ENCODE results near the gene NTRK3.

NTRK3 gene

DNA sequence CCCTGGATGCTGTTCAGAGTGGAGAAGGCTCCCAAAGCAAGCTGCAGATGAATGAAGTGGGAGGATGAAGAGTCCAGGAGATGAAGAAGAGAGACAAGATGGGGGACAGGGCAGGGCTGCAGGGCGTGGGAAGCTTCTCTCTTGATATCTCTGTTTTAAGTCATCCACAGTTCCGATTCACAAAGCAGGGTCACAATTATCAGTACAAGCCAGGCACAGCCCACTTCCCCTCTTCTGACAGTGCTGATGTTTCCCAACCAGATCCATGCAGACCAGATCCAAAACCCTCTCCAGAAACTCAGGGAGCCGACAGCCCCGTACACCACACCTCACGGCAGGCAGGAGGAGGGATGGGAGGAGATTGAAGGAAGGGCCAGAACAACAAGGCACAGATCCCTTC lies 31.1 kb downstream of the NTRK3 start:
- DNase-seq, result no peak

DNA sequence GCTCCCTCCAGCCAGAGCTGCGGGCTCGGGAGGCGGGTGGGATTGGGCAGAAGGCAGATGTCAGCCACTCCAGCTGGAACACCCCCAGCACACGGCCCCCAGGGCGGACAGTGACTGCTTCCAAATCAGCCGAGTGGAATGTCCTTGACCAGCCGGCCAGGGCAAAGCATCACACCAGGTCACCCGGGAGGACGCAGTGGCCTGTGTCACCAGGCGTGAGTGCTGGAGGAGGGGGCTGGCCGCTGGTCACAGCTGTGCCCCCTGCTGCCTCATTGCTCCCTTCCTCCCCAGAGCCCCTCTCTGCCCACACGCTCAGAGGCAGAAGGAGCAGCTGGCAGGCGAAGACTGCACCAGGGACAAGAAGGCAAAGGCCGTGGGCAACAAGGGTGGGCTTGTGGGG lies 33.5 kb downstream of the NTRK3 start:
- no peak for DNase-seq

DNA sequence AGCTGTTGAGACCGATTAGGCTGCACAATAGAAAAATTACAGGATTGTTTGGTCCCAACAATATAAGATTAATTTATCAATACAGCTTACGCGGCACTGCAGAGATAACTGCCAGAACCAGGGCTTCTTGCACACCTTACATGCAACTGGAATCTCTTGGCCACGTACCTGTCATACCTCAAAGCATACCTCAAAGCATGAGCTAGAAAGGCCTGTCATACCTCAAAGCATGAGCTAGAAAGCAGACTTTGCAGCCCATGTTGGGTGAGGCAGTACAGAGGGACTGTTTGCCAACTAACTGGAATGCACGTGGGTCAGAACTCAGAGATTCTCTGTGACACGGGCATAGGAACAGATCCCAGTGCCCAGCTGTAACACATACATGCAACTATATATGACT lies 34.7 kb downstream of the NTRK3 start:
- no peak for DNase-seq

DNA sequence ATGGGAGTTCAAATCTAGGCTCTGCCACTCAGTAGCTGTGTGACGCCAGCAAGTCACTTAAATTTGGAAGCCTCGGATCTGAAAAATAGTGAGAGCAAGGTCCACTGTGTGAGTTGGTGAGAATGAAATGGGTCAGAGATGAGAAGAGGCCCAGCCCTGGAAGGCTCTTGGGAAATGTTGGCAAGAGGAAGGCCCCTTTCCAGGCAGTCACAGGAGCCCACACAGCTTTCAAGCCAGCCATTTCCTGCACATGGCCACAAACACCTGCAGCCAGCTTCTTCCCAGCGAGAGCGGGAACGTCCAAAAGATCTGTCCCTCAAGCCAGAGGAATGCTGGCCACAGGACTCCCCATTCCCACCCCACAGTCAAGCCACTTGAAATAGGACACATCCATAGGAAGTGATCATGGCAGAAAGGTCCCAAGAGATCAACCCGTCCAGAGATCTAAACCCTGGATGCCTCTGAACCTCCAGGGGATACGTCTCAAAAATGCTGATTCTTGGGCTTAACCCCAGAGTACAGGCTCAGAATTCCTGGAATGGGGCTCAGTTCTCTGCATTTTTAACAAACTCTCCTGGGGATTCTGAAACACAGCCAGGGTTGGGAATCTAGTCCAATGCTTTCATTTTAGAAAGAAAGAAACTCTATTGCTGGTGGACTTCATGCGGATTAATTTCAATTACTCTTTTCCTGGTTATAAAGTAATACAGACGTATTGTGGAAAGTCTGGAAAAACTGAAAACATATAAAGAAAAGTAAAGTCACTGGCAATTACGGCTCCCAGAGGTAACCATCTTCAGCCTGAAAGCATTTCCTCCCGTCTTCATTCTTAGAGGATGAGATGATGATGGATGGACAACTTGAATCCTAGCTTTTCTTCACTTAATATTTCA lies 35.9 kb downstream of the NTRK3 start:
- DNase-seq, result no peak

DNA sequence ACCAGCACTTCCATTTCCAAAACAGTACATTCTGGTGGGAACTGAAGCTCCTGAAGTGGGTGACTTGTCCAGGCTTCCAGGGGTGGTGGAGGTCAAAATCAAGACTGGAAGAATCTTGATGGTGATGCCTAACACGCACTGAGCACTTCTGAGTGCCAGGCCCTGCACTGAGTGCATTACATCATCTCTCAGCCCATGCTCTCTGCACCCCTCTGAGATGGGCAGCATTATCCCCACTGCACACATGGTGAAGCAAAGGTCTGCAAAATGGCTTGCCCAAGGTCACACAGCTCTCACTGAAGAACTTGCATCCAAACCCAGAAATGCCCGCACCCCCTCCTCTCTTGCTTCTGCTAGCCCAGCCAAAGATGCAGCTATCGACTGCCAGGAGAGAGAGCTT lies 36.9 kb downstream of the NTRK3 start:
- DNase-seq, result no peak

DNA sequence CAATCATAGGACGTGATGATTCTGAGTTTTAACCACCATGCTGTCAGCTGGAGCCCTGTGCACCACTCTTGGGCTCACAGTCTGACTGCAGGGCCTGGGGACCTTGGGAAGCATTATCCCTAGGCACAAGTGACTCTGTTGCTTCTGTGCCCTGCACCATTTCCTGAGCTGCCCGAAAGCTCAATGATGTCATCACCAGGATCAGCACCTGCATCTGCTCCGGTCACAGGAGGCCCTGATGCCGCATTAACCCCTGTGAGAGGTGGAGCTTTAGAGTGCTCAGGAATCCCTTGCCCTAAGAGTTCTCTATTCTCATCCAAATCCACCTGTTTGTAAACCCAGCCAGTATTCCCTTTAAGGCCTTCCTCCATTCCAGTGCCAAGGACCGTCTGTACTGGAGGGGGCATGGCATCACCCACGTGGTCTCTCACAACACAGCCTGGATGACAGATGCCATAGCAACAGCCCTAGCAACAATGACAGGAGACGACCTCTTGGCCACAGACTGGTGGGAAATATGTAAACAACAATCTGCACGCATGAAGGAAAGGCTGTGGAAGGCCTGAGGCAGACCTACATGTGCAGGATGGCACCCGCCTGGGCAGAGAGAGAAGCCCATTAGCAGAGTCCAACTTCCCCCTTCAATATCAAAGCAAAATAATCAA lies 37.9 kb downstream of the NTRK3 start:
- no peak for DNase-seq

DNA sequence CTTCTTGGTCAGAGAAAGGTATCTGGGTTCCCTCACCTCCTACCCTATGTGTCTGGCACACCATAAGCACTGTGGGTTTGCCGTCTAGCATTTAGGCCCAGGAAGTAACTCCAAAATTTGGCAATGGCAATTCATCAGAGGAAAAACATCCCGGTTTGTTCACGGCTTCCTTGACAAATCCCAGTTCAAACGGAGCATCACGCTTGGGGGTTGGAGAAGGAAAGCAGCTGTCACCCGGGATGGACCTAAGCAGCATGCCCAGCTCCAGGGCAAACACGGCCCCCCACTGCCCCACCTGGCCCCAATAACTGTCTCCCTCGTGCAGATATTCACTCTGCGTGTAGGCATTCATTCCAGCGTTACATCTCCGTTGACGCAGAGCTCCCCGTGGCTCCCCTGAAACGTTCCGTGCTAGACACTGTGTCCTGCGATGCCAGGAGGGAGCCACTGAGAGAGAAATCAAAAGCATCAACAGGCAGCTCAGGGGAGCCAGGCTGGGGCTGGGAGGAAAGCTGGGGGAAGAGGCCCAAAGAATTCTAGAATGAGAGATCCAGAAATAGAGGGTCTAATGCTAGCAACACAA lies 41.4 kb downstream of the NTRK3 start:
- DNase-seq, result no peak

DNA sequence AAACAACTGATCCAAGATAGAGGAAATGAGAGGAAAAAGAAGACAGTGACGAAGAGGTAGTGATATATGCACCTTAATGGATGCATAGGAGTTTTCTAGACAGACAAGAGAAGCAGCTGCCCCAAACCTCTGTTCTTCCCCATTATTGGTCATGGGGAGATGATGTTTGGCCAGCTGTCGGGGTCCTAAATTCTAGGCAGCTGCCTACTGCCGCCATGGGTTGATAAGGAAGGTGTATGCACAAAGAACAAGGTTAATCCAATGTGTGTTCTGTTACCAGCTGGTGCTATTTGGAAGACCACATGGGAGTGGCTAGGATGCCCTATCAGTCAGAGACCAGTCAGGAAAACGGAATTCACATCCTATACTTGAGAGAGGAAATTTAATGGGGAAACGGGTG lies 47.4 kb downstream of the NTRK3 start:
- no peak for DNase-seq

DNA sequence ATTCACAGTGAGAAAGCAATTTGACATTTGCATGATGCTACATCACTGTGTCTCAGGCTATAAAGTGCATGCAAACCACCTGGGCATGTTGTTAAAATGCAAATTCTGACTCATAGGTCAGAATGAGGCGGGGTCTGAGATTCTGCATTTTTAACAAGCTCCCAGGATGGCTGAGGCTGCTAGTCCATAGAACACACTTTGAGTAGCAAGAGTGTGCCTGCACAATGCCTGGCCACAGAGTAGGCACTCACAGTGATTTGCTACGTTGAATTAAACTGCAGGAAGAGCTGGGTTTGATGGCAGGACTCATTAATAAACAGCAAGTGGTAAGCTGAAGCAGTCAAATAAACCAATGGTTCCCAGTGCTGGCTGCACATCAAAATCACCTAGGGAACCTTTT lies 48.1 kb downstream of the NTRK3 start:
- no peak for DNase-seq

DNA sequence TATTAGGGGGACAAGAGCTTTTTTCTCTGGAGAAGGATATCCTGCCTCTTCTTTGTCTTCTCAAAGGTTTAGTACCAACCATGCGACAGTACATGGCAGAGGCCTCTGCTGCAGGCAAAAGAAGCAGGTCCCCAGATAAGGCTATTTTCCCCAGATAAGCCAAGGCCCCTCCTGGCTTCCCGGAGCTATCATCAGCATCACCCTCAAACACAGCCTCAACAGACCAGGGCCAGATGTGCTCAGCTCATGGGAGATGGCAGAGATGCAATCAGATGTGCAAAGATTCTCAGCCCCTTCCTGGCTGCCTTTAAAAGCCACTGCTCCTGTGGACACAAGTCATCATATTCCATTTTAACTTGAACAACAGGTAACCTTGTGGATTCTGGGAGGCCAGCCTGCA lies 49.0 kb downstream of the NTRK3 start:
- DNase-seq, result no peak

DNA sequence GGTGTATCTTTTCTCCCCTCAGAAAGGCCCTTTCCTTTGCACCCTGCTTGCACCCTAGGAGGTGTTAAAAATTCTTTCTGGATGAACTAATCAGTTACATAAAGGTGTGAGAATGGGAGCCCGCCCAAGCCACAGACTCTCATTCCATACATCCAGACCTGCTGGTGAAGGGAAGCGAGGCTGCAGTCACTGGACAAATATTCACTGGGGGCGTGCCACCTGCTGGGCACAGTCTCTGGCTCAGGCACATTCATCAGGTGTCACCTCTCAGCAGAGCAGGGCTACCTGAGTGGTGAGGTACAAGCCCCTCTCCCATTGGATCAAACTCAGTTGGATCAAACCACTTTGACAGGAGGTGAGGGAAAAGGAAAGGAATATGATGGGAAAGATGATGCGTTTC lies 52.0 kb downstream of the NTRK3 start:
- DNase-seq, result no peak

DNA sequence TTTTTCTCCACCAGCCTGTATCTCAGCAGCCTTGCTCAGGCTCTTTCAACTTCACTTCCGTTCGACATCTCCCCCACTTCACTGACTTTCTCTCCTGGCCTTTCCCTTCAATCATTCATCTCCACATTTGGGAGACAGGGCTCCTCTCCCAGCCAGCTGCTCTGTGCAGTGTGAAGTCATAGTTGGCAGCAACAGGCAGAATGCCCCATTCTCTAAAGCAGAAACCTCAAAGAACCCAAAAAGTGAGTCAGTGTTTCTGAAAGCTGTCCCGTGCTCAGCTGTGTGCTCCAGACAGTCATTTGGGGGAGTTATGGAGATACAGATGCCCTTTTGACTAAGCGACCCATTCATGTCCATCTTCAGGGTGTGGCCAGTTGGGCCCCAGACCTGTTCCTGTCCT lies 54.3 kb downstream of the NTRK3 start:
- no peak for DNase-seq

DNA sequence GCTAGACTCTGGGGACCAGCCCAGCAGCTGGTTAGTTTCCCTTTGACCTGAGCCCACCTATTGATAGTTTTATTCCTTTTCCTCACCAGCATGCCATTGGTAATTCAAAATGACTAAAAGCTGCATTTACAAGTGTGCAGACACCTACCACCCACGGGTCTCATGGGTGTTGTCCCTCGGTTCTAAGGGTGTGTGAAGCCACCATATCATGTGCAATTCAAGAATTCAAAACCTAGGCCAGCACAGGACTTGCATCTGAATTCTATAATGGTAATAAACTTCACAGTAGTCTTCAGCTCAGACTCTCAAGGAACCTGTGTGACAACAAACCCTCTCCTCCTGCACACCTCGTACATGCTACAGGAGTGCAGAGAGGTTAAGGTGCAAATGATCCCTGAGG lies 55.3 kb downstream of the NTRK3 start:
- DNase-seq, result no peak

DNA sequence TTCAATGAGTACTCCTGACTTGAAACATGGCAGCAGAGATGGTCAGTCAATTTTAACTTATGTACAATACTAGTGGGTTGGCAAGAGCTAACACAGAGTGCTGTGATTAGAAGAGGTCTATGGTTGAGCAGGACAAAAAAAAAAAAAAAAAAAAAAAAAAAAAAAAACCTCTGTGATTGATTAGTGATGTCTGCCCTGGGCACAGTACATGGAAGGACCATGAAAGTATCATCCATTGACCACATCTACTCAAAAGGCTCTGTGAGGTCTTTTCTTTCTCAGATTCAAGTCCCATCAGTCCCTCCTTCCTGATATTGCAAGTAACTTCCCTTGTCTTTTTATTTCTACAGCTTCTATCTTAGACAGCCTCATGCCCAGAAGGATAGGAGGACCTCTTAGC lies 59.6 kb downstream of the NTRK3 start:
- DNase-seq, result no peak

DNA sequence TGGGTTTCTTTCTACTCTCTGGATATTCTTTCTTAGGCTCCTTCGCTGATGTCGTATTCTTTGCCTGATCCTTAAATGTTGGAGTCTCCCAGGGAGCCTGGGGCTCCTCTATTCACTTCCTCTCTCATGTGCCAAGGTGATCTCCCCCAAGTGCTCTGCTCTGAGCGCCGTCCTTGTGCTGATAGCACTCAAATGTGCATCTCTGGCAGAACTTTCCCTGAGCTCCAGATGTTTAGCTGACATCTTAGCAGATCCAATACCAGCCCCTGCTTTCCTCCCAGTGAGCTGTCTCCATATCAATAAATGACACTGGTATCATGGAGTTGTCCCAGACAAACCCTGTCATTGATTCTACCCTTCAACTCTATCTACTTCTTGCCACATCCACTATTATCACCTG lies 62.4 kb downstream of the NTRK3 start:
- DNase-seq, result no peak

DNA sequence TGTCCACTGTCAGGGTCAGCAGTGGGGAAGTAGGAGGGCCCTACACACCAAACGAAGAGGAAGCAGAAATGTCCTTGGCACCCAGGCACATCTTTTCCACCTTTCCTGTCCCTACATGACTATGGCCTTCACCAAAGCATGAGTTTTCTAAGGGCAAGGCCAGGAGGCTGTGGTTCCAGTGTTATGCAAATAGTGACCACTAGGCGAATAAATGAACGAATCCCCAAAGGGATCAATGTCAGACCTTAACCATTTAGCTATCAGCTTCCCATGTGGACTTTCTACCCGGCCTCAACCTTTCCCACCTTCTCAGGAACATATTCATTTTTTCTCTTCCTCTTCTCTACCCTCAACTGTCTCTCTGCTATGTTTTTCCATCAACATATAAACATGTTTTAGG lies 63.1 kb downstream of the NTRK3 start:
- no peak for DNase-seq

DNA sequence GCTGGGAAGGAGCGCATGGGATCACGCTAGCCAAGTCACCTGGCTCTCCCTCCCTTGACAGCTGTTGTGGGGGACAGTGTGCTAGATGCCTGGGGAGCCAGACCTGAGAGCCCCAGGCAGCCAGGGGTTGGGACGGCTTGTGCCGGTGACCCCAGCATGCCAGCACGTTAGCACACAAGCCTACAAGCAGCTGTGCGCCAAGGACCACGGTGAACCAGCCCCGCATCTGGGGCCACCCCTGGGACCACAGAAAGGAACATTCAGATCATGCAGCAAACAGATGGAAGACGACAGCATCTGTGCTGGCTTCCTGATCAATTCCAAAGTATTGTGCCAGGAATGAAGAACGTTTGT lies 64.8 kb downstream of the NTRK3 start:
- DNase-seq, result no peak

DNA sequence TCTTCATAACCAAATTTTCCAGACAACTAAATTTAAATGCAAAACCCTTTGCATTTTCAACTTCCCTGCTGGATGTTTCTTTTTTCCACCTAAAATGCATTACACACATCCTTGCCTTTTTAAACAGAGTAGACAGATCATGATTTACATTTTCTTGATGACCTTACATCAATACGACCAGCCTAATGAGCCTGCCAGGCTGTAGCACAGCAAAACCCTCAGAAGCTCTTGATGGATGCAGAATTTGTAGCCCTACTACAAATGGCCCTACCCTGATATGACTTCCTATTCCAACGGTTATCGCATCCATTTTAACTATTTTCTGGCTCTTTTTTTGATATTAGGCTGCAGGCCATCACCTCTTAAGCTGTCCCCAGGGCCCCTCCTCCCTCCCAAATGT lies 66.3 kb downstream of the NTRK3 start:
- no peak for DNase-seq

DNA sequence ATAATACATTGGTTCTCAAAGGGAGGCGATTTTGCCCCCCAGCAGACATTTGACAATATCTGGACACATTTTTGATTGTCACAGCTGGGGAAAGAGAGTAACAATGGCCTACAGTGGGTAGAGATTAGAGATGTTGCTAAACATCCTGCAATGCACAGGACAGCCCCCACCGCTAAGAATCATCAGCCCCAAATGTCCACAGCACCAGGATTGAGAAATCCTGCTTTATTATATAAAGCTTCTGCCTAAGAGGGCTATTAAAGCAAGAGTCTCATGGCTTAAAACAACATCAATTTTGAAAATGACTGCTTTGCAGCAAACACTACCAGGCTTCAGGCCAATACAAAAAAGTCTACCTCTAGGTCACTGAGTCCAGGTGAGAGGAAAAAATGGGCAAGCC lies 68.2 kb downstream of the NTRK3 start:
- DNase-seq, result no peak

DNA sequence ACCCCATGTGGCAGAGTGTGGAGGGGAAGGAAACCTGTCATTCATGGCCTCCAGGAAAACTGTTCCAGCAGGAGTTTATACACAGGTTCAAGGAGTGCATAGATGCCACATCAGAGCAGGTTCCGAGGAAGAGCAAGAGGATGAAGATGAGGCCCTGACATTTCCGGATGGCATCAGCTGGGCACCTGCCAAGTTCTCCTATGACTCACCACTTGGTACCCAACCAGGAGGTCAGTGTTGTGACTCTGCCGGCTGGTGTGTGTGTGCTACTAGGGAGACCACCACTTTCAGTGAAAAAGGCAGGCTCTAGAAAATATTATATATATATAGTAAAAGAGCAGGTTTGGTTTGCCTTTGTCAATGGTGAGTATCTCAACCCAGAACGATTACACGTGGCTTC lies 69.3 kb downstream of the NTRK3 start:
- DNase-seq, result no peak

DNA sequence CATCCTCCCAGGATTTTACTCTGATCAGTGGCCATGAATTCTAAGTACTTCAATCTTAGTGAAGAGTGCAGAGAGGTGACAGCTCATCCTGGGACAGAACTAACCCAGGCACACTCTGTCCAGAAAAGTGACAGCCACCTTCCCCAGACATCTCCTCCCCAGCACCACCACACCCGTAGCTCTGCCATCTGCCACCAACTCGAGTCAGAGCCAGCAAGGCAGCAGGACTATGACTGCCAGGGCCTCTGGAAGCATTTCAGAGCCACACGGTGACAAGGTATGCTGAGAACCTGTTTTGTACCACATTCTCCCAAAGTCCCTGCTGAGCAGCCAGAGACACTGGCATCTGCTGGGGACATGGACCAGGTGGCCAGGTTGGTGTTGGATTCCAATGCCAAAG lies 71.0 kb downstream of the NTRK3 start:
- DNase-seq, result no peak

DNA sequence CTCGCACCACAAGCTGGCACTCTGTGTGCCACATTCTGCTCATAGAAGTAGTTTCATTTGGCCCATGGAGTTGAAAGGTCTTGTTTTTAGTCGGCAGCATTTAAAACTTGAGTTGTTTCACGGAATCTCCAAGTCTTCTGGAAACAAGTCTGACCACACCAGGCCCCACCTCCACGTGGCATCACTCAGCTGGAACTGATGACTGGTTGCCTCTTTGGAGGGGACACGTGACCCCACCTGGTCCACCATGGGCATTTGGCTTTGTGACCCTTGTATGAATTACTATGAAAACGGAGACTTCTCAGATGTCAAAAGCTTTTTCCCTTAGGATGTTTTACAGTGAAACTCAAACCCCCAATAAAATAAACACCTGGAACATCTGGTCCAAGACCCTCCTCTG lies 74.9 kb downstream of the NTRK3 start:
- DNase-seq, result no peak

DNA sequence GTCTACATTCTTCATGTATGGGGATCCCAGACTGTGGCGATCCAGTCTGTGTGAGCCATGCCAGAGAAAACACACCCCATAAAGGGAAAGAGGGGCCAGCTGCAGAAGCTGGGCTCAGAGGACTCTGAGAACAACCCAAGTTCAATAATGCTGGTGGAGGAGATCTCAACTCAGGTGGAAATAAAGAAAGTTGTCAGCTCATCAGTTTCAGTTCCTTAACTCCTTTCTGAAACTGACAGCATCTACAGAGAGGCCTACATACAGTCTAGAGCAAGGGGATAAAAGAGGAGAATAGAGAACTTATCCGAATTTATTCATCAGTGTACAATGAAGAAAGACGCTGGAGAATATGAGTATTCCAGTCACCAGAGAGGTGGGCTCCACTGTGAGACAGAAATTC lies 77.0 kb downstream of the NTRK3 start:
- no peak for DNase-seq

DNA sequence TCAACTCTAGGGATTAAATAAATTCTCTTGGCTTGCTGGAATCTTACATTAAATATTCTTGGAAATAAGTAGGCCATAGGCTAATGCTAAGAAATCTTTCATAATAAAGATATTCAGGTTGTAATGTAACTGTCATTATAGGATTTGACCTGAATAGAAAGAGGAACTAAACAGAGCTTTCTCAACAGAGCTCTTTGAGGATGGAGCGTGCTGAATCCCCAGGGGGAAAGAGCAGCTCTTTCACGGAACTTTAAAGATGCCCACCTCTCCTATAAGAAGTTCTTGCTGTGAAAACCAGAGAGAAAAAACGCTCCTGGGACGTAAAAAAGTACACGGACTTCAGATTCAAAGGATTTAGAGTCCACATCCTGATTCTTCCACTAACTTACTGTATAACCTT lies 77.9 kb downstream of the NTRK3 start:
- DNase-seq, result no peak

DNA sequence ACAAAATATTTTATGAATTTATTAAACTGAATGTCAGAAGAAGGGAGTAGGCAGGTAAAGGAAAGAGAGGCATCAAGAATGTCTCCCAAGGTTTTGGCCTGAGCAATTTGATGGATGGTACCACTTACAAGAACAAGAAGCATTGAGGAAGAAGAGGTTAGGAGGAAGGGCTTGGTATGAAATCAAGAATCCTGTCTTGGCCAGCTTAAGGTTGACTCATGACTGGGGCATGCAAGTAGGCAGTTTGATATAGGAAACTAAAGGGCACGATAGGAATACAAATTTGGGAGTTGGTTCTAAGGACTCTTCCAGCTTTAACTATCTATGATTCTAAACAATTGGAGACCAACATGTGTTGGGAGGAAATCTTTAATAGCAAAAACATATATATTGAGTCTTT lies 79.1 kb downstream of the NTRK3 start:
- DNase-seq, result no peak
